ENCODE data around the gene EPB41L4A.

Gene EPB41L4A

DNA sequence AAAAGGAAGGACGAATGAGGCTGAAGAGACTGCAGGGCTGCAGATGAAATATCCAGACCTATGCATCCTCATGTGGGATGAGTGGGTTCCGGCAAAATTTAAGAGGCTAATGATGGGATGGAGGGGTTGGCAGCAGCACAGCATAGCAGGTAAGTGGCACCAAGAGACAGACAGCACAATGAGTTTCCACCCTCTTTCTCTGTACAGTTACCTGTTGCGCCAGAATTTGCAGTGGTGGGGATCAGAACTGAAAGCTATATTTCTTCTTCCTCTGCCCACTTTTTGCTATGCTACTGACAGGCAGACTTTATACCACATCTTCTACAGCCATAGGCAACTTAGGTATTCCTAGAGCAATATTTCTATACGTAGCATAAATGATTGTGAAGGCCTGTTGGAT lies 227.0 kb downstream of the EPB41L4A start:
- peaks cover 17% of the 10 kb centered on the region for H3K27me3 Mint-ChIP-seq
- H3K4me3 Mint-ChIP-seq, result no peak overlapping the region
- H3K27ac Mint-ChIP-seq, result no peak overlapping the region
- H3K4me1 Mint-ChIP-seq (ENCODE audit: low read depth), result peaks cover 4% of the 10 kb centered on the region
- no peaks in the 10 kb centered on the region for H3K36me3 Mint-ChIP-seq
- H3K9me3 Mint-ChIP-seq (ENCODE audit: low read depth), result no peaks in the 10 kb centered on the region

DNA sequence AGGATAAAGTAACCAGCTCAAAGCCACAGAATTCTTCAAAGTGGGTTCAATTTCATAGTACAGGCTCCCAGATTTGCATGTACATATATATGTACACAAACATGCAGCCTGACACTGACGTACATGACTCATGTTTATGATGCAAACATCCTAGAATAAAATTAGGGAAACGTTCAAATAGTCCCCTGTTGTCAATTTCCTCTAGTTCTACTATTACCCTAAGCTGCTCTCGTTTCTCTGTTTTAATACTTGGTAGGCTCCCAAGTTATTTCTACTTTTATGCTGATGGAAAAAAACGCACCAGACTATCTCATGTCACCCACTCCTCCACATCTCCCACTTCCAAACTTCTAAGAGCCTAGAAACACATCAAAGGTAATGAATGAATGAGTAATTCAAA lies 229.7 kb downstream of the EPB41L4A start:
- Mint-ChIP-seq H3K4me3 (no peak overlapping the region), H3K27ac (no peak overlapping the region), H3K4me1 (ENCODE audit: low read depth) (peaks cover 4% of the 10 kb centered on the region), H3K36me3 (no peaks in the 10 kb centered on the region), H3K27me3 (peaks cover 21% of the 10 kb centered on the region), H3K9me3 (ENCODE audit: low read depth) (no peaks in the 10 kb centered on the region)

DNA sequence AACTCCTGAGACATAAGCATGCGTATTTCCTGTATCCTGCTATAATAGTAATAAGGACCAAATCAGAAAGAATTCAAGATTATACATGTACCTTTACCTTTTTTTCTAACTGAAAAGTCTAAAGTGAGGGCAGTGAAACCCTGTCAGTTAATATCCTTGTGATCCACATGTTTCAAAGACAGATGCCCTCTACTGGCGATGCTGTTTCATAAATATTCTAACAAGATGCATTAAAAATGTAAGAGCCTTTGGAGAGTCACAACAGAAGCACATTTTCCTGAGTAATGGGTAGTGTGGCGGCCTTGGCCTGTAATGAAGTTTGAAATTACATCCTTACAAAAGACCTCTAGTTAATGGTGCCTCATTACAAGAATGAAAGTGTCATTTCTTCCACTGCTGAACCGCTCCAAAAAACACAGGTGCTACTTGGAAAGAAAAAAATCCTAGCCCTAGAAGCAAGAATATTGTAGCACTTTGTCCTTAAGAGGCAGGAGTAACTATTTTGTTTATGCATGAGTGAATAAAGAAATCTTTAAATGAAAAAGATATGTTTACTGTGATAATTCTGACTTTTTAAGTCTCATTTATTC lies 232.6 kb downstream of the EPB41L4A start:
- H3K27me3 Mint-ChIP-seq, result peaks cover 25% of the 10 kb centered on the region
- H3K27ac Mint-ChIP-seq, result no peak overlapping the region
- no peak overlapping the region for H3K4me3 Mint-ChIP-seq
- no peaks in the 10 kb centered on the region for H3K36me3 Mint-ChIP-seq
- H3K4me1 Mint-ChIP-seq (ENCODE audit: low read depth), result peaks cover 4% of the 10 kb centered on the region
- H3K9me3 Mint-ChIP-seq (ENCODE audit: low read depth), result no peaks in the 10 kb centered on the region

DNA sequence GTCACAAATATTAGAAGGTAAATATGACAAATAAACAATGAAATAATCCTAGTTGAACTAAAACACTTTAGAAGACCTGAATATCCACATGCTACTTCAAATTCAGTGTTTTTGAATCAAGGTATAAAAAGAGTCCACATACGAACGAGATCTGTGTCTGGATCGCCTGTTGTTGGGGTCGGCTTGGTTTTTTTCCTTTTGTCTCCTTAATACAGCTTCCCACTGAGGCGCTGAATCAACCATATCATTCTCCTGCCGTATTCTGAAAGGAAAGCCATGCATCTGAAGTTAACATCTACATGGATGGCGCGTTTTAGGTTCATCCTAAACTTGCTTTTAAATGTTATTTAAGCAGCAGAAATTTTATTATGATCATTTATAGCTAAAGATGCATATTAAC lies 235.2 kb downstream of the EPB41L4A start:
- no peak overlapping the region for H3K4me3 Mint-ChIP-seq
- no peaks in the 10 kb centered on the region for H3K4me1 Mint-ChIP-seq (ENCODE audit: low read depth)
- no peak overlapping the region for H3K27ac Mint-ChIP-seq
- H3K36me3 Mint-ChIP-seq, result no peaks in the 10 kb centered on the region
- peaks cover 17% of the 10 kb centered on the region for H3K27me3 Mint-ChIP-seq
- no peaks in the 10 kb centered on the region for H3K9me3 Mint-ChIP-seq (ENCODE audit: low read depth)

DNA sequence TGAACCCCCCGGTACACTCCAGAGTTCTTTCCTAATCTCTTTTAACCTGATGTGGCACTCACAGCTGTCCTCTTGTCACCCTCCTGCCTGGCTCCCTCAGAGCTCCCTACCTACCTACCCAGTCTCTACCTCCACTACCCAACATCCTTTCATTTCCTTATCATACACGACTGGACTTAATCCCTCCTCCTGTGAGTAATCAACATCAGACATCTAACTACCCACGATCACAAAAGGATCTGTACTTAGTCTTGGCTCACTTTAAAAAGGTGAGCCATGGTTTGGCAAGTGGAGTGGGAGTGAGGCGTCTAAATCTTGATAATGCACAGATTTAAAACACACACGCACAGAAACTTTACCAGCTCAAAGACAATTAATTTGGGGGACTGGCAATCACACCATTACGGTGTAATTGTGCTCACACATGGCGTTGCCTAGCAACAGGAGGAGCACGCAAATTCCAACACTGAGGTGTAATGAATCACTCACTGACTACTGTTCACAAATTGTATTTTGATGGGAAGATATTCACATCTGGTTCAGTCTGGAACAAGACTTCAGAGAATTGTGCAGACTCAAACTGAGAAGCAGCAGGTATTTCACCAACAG lies 235.9 kb downstream of the EPB41L4A start:
- H3K27me3 Mint-ChIP-seq, result peaks cover 12% of the 10 kb centered on the region
- no peaks in the 10 kb centered on the region for H3K9me3 Mint-ChIP-seq (ENCODE audit: low read depth)
- H3K4me1 Mint-ChIP-seq (ENCODE audit: low read depth), result no peaks in the 10 kb centered on the region
- H3K36me3 Mint-ChIP-seq, result no peaks in the 10 kb centered on the region
- H3K27ac Mint-ChIP-seq, result no peak overlapping the region
- no peak overlapping the region for H3K4me3 Mint-ChIP-seq

DNA sequence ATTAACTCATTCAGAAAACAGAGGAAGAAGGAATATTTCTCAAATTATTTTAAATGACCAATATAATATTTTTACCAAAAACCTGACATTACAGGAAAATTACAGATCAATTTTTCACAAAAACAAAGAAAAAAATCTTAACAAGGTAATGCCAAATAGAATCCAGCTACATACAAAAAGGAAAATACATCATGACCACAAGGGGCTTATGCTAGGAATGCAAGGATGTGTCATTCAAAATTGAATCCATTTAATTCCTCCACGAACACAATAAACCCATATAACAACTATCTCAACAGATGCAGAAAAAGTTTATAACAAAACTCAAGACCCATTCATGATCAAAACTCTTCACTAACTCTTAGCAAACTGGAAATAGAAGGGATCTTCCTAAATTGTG lies 239.8 kb downstream of the EPB41L4A start:
- Mint-ChIP-seq H3K4me1 (ENCODE audit: low read depth) (no peaks in the 10 kb centered on the region), H3K36me3 (no peaks in the 10 kb centered on the region), H3K9me3 (ENCODE audit: low read depth) (no peaks in the 10 kb centered on the region), H3K4me3 (no peak overlapping the region), H3K27me3 (peaks cover 9% of the 10 kb centered on the region), H3K27ac (no peak overlapping the region)

DNA sequence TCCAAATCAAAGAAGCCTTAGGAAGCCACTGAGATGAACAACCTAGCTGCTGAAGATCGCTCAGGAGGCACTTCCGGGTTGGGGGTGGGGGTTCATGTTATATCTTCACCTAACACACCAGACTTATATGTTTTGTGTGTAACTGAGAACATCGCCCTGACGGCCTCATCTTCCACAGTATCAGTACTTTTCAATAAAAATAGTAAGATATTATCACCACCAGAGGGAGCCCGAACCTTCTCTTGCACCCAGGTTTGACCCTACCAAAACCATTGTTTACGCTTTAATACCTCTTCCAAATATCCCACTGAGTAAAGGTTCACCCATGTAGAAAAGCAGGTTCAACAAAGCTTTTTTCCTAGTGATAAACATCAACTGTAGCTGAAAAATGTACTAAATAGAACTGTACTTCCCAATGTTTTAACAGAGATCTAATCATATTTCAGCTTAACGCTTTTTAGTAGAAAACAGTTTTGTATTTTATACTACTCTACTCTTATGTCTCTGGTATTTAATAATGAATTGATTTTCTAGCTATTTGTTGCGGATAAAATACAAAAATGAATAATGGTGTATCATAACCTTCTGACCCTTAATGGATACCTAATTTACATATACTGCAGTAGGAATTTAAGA lies 244.0 kb downstream of the EPB41L4A start:
- H3K27ac Mint-ChIP-seq, result no peak overlapping the region
- peaks cover 8% of the 10 kb centered on the region for H3K27me3 Mint-ChIP-seq
- H3K4me1 Mint-ChIP-seq (ENCODE audit: low read depth), result no peaks in the 10 kb centered on the region
- H3K4me3 Mint-ChIP-seq, result no peak overlapping the region
- H3K36me3 Mint-ChIP-seq, result no peaks in the 10 kb centered on the region
- no peaks in the 10 kb centered on the region for H3K9me3 Mint-ChIP-seq (ENCODE audit: low read depth)

DNA sequence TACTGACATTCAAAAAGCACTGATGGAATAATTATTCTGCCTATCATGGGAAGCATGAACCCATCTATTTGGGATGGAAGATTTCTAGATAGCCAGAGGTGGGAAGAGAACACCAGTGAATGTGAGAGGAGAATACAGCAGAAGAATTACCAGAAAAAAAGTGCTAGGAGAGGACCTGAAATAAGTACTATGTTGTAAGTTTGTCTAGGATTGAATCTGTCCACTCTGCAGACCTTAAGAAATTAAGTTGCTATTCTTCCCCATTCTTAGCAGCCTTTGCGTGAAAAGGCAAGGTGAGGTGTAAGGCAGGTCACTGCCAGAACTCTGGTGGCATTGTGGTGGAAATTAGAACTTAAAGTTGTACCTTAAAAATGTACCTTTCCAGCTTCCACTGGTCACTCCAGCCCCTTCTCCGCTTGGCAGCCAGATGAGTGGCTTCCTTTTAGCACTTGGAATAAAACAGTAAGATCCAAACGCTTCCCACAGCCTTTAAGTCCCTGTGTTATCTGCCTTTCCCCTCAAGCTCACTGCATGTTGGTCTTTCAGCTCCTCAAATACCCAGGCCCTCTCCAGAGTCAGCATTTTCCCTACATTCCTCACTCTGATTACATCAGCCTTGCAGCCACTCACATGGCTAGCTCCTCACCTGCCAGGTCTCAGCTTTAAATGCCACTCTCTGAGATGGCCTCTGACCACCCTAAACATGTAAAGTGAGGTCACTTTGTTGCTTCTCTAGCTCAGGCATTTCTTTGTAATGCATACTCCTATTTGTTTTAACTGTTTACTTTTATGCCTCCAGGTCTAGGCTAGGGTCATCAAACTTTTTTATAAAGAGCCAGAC lies 253.0 kb downstream of the EPB41L4A start:
- peaks cover 28% of the 10 kb centered on the region for H3K4me1 Mint-ChIP-seq (ENCODE audit: low read depth)

DNA sequence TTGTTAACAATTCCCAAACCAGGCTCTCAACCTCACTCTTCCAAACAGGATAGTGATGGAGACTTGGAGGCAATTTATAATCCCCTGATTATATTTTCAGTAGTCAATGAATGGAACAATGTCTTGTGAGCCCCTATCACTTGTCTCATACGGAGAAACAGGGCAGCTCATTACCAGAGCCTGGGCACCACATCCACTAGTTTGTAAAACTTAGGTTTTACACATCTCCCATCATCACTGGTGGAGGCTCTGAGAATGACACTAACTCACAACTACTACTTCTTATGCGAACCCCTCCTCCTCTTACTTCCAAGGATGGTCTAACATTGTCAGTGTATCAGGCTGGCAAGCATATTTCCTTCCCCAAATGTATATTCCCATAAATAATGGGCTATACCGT lies 253.7 kb downstream of the EPB41L4A start:
- Mint-ChIP-seq H3K4me1 (ENCODE audit: low read depth) (peaks cover 30% of the 10 kb centered on the region), H3K27ac (peak overlapping the region; percentile 75), H3K27me3 (no peaks in the 10 kb centered on the region), H3K9me3 (ENCODE audit: low read depth) (peaks cover 2% of the 10 kb centered on the region), H3K4me3 (peak overlapping the region; percentile 14), H3K36me3 (peaks cover 19% of the 10 kb centered on the region)

More for the DNA sequence above, 253.0 kb downstream of the EPB41L4A start:
- H3K36me3 Mint-ChIP-seq, result peaks cover 19% of the 10 kb centered on the region
- no peak overlapping the region for H3K4me3 Mint-ChIP-seq
- H3K9me3 Mint-ChIP-seq (ENCODE audit: low read depth), result no peaks in the 10 kb centered on the region
- H3K27me3 Mint-ChIP-seq, result no peaks in the 10 kb centered on the region
- H3K27ac Mint-ChIP-seq, result peak overlapping the region; percentile 75

DNA sequence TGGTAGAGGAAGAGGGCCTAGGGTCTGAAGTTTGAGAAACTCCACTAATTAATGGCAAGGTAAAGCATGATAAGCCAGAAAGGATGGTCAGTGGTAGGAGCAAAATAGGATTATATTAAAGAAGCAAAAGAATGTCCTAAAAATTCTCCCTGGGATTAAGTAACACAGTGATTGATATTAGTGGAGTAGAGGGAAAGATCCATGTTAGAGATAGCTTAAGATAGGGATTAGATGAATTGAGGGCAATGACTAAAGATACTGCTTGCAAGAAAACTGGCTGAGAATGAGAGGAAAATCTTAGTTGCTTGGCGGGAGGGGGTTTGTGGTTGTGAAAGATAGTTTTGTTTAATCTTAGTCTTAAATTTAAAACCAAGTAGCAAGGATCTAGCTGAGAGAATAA lies 255.6 kb downstream of the EPB41L4A start:
- peaks cover 4% of the 10 kb centered on the region for H3K9me3 Mint-ChIP-seq (ENCODE audit: low read depth)
- H3K4me3 Mint-ChIP-seq, result peak overlapping the region; percentile 95
- H3K27me3 Mint-ChIP-seq, result no peaks in the 10 kb centered on the region
- H3K27ac Mint-ChIP-seq, result peak overlapping the region; percentile 93
- peaks cover 16% of the 10 kb centered on the region for H3K36me3 Mint-ChIP-seq
- peaks cover 42% of the 10 kb centered on the region for H3K4me1 Mint-ChIP-seq (ENCODE audit: low read depth)

DNA sequence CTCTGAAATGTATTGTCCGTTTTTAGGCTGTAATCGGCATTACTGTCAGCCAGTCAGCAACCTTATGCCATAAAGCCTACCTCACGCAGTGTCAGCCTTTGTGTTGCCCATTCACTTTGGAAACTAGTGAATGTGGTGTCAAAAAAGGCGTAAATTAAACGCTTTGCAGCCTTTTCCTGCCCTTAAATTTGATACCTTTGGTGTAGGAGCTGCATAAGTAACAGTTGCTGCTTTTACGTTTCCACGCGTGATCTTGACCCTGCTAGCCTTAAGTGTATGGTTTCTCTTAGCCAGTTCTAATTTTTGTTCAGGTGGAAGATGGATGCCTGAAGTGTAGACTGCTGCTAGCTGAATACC lies 257.7 kb downstream of the EPB41L4A start:
- Mint-ChIP-seq H3K4me3 (peak overlapping the region; percentile 95), H3K27ac (peak overlapping the region; percentile 93), H3K36me3 (peaks cover 15% of the 10 kb centered on the region), H3K4me1 (ENCODE audit: low read depth) (peaks cover 46% of the 10 kb centered on the region), H3K9me3 (ENCODE audit: low read depth) (peaks cover 9% of the 10 kb centered on the region), H3K27me3 (no peaks in the 10 kb centered on the region)

DNA sequence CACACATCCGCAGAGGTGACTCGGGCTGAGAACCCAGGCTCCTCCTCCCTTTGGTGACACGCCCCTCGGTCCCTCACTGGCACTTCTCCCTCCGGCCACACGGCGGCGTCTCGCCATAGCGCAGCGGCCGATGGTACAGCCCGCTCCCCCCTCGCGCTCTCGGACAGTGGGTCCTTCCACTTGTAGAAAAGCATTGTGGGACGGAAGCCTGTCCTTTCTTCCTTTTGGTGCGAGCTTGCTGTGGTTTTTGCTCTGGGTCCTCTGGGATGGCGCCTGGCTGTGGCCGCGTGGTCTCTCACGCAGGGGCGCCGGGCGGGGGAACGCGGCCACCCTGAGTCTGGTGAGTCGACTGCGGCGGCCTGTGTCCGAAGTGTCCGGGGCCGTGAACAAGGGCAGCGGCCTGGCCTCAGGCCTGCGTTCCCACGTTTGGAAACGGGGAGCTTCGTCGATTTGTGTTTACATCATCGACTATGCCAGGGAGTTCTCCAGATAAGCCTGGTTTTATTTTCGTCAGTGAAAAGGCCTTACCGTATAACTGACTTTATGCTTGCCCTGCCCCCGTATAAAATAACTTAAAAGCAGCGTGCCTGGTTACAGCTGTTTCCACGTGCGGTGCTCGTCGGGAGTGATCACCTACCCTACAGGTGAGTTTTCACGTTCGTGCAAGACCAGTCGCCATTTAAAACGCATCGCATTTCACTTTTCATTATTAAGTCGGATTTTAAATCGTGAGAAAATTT lies 258.3 kb downstream of the EPB41L4A start:
- H3K4me3 Mint-ChIP-seq, result peak overlapping the region; percentile 95
- peak overlapping the region; percentile 93 for H3K27ac Mint-ChIP-seq
- H3K9me3 Mint-ChIP-seq (ENCODE audit: low read depth), result peaks cover 9% of the 10 kb centered on the region
- no peaks in the 10 kb centered on the region for H3K27me3 Mint-ChIP-seq
- peaks cover 15% of the 10 kb centered on the region for H3K36me3 Mint-ChIP-seq
- H3K4me1 Mint-ChIP-seq (ENCODE audit: low read depth), result peaks cover 46% of the 10 kb centered on the region

DNA sequence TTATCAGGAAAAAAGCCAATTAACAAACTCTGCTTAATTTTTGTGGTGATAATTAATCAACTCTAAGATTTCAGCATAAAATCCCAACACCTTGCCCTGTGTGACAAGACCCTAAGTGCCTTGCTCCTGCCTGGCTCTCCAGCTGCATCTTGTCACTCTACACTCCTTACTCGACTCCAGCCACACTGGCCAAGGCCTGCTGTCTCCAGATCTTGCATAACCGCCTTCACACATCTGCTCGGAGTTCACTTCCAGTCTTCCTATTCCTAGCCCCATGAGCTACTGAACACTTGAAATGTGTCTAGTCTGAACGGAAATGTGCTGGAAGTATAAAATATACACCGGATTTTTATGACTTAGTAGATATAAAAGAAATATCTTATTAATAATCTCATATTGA lies 259.6 kb downstream of the EPB41L4A start:
- H3K27ac Mint-ChIP-seq, result no peak overlapping the region
- peaks cover 53% of the 10 kb centered on the region for H3K4me1 Mint-ChIP-seq (ENCODE audit: low read depth)
- peaks cover 11% of the 10 kb centered on the region for H3K36me3 Mint-ChIP-seq
- H3K9me3 Mint-ChIP-seq (ENCODE audit: low read depth), result peaks cover 9% of the 10 kb centered on the region
- no peaks in the 10 kb centered on the region for H3K27me3 Mint-ChIP-seq
- no peak overlapping the region for H3K4me3 Mint-ChIP-seq

DNA sequence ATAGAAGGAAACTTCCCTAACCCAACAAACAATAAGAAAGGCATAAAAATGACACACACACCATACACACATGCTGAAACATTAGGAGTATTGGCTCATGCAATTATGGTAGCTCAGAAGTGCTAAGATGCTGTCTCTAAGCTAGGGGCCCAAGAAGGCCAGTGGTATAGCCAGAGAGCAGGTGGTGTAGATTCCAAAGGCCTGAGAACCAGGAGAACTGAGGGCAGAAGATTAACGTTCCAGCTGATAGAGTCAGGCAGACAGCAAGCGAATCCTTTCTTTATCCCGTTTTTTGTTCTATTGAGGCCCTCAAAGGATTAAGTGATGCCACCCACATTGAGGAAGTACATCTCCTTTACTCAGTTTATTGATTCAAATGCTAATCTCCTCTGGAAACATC lies 262.9 kb downstream of the EPB41L4A start:
- H3K27ac Mint-ChIP-seq, result no peak overlapping the region
- peaks cover 9% of the 10 kb centered on the region for H3K9me3 Mint-ChIP-seq (ENCODE audit: low read depth)
- H3K36me3 Mint-ChIP-seq, result no peaks in the 10 kb centered on the region
- H3K4me1 Mint-ChIP-seq (ENCODE audit: low read depth), result peaks cover 28% of the 10 kb centered on the region
- H3K4me3 Mint-ChIP-seq, result no peak overlapping the region
- H3K27me3 Mint-ChIP-seq, result no peaks in the 10 kb centered on the region
